Measurements from ENCODE around the gene COA5.

GRCh38 chr2:98617149-98617548 lies 8.8 kb upstream of the COA5 start:
- no peak for TF ChIP-seq GATA2 (IDR thresholded peaks at IDR 0.05; ENCODE audit: low read depth, low read length)
- TF ChIP-seq GATA3 (IDR thresholded peaks at IDR 0.05; ENCODE audit: low read depth, low read length): no peak
